ENCODE data around the gene BRMS1L.

- TF ChIP-seq POLR2AphosphoS5 (IDR thresholded peaks at IDR 0.05; ENCODE audit: low read depth) (no peak), CTCF (conservative IDR thresholded peaks at IDR 0.05; ENCODE audit: low read depth in 2 of 2) (no peak), JUNB (IDR thresholded peaks at IDR 0.05; ENCODE audit: unreplicated experiment) (no peak), EZH2phosphoT487 (IDR thresholded peaks at IDR 0.05; ENCODE audit: unreplicated experiment) (no peak), EZH2 (IDR thresholded peaks at IDR 0.05; ENCODE audit: low read depth, unreplicated experiment) (no peak), REST (IDR thresholded peaks at IDR 0.05; ENCODE audit: unreplicated experiment) (no peak), CREB1 (CRISPR knock-in tag; IDR thresholded peaks at IDR 0.05; ENCODE audit: low read depth) (no peak), ZNF331 (CRISPR knock-in tag; IDR thresholded peaks at IDR 0.05; ENCODE audit: low read depth) (no peak)
Measured at GRCh38 chr14:35867280-35867629, 41.1 kb downstream of the BRMS1L start.
